NCI-H2107 treated with DMSO at 0.1 percent for 48 hours (cell line): Measurements from ENCODE around the gene PITPNB.
A peak's percentile ranks its signal among the peaks of the same experiment; 100 is the strongest.

Source experiments
- DNase-seq: peaks from one replicate; lab custom pipeline; 2025; ENCODE audit not compliant: unreplicated experiment; lab: John Stamatoyannopoulos, UW

PITPNB gene

GRCh38 chr22:27919942-27920755, 1.1 kb upstream of the PITPNB start:
- DNase-seq, result peak; percentile 20

GRCh38 chr22:27918341-27919221, 475 bp downstream of the PITPNB start:
- DNase-seq, result peak; percentile 1

- DNase-seq, result no peak
Observed at GRCh38 chr22:27915986-27916385, 3.1 kb downstream of the PITPNB start.

- DNase-seq, result no peak
Observed at GRCh38 chr22:27913162-27913741, 5.8 kb downstream of the PITPNB start.

- DNase-seq, result no peak
Observed at GRCh38 chr22:27912101-27912500, 7.0 kb downstream of the PITPNB start.

GRCh38 chr22:27911330-27911729, 7.7 kb downstream of the PITPNB start:
- DNase-seq, result no peak

GRCh38 chr22:27906241-27906640, 12.8 kb downstream of the PITPNB start:
- no peak for DNase-seq

- no peak for DNase-seq
Observed at GRCh38 chr22:27905653-27906052, 13.4 kb downstream of the PITPNB start.

GRCh38 chr22:27903805-27904473, 15.1 kb downstream of the PITPNB start:
- DNase-seq, result no peak

- DNase-seq, result no peak
Observed at GRCh38 chr22:27900153-27900552, 18.9 kb downstream of the PITPNB start.

GRCh38 chr22:27896245-27896644, 22.8 kb downstream of the PITPNB start:
- DNase-seq, result no peak

GRCh38 chr22:27895600-27895999, 23.5 kb downstream of the PITPNB start:
- no peak for DNase-seq

- DNase-seq, result no peak
Observed at GRCh38 chr22:27892811-27893210, 26.2 kb downstream of the PITPNB start.

- no peak for DNase-seq
Observed at GRCh38 chr22:27892064-27892463, 27.0 kb downstream of the PITPNB start.

GRCh38 chr22:27888310-27888709, 30.7 kb downstream of the PITPNB start:
- no peak for DNase-seq

- no peak for DNase-seq
Observed at GRCh38 chr22:27886843-27887151, 32.3 kb downstream of the PITPNB start.

- DNase-seq, result no peak
Observed at GRCh38 chr22:27885977-27886842, 32.8 kb downstream of the PITPNB start.

- DNase-seq, result no peak
Observed at GRCh38 chr22:27883656-27884350, 35.3 kb downstream of the PITPNB start.

- DNase-seq, result no peak
Observed at GRCh38 chr22:27882507-27883290, 36.4 kb downstream of the PITPNB start.
